GDM1 (cell line): ENCODE measurements around the gene CCDC12.

Source experiments
- DNase-seq: peaks from one replicate; lab custom pipeline; 2025; lab: John Stamatoyannopoulos, UW

The CCDC12 gene

GRCh38 chr3:46976326-46977190 is at the start of gene CCDC12:
Gene CCDC12 (minus strand): TSS chr3:46976745. CDS start chr3:46976732, 13 bp downstream.
- peak; percentile 97 for DNase-seq

- DNase-seq: no peak
Observed at GRCh38 chr3:47024932-47025331, 48.4 kb upstream of the CCDC12 start.

GRCh38 chr3:47022641-47023071 is 46.1 kb upstream of the CCDC12 start:
- DNase-seq: no peak

- no peak for DNase-seq
Observed at GRCh38 chr3:47020311-47020710, 43.8 kb upstream of the CCDC12 start.

GRCh38 chr3:47019201-47019600 is 42.7 kb upstream of the CCDC12 start:
- DNase-seq: no peak

- no peak for DNase-seq
Observed at GRCh38 chr3:47018269-47018611, 41.7 kb upstream of the CCDC12 start.

GRCh38 chr3:47017504-47018268 is 41.1 kb upstream of the CCDC12 start:
- no peak for DNase-seq

- peak; percentile 27 for DNase-seq
Observed at GRCh38 chr3:47016934-47017435, 40.4 kb upstream of the CCDC12 start.

- DNase-seq: no peak
Observed at GRCh38 chr3:47016086-47016933, 39.8 kb upstream of the CCDC12 start.

GRCh38 chr3:47015151-47015550 is 38.6 kb upstream of the CCDC12 start:
- DNase-seq: no peak

- no peak for DNase-seq
Observed at GRCh38 chr3:47014036-47014435, 37.5 kb upstream of the CCDC12 start.

GRCh38 chr3:47013231-47013630 is 36.7 kb upstream of the CCDC12 start:
- no peak for DNase-seq

GRCh38 chr3:47012342-47013230 is 36.0 kb upstream of the CCDC12 start:
- no peak for DNase-seq

- DNase-seq: no peak
Observed at GRCh38 chr3:47011371-47011770, 34.8 kb upstream of the CCDC12 start.

- no peak for DNase-seq
Observed at GRCh38 chr3:47010910-47011309, 34.4 kb upstream of the CCDC12 start.

GRCh38 chr3:47010111-47010712 is 33.7 kb upstream of the CCDC12 start:
- no peak for DNase-seq

- DNase-seq: no peak
Observed at GRCh38 chr3:47009225-47010110, 32.9 kb upstream of the CCDC12 start.

- DNase-seq: no peak
Observed at GRCh38 chr3:47008851-47009224, 32.3 kb upstream of the CCDC12 start.

- DNase-seq: no peak
Observed at GRCh38 chr3:47008234-47008796, 31.8 kb upstream of the CCDC12 start.
